GM19452 (cell line): ENCODE results near the gene LIX1.

Experiments
- ATAC-seq: cut with Tn5 transposase; IDR thresholded peaks from one replicate; pipeline ENCODE4 v1.9.1; 2021; ENCODE audit not compliant: unreplicated experiment

Gene LIX1

GRCh38 chr5:97077246-97077645, 65.2 kb downstream of the LIX1 start:
- no peak for ATAC-seq

GRCh38 chr5:97076098-97076497, 66.3 kb downstream of the LIX1 start:
- no peak for ATAC-seq

DNA sequence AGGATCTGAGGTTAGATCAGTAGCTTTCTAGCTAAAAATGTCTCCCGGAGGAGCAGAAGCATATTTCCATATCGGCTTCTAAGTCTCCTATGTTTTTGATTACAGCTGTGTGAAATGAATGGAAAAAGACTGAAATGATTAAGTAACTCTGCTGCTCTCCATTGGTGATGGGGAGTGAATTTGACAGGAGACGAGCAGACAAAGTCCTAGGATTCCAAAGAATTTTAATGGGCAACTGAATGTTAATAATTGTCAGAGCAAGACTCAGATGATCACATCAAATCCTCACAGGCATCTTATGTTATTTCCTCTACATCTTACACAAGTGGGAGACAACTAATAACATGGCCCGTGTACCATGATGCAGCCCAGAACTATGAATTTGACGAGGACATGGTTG, 66.8 kb downstream of the LIX1 start:
- no peak for ATAC-seq

GRCh38 chr5:97074859-97075489, 67.4 kb downstream of the LIX1 start:
- ATAC-seq, result no peak

GRCh38 chr5:97073420-97073819, 69.0 kb downstream of the LIX1 start:
- ATAC-seq, result no peak

DNA sequence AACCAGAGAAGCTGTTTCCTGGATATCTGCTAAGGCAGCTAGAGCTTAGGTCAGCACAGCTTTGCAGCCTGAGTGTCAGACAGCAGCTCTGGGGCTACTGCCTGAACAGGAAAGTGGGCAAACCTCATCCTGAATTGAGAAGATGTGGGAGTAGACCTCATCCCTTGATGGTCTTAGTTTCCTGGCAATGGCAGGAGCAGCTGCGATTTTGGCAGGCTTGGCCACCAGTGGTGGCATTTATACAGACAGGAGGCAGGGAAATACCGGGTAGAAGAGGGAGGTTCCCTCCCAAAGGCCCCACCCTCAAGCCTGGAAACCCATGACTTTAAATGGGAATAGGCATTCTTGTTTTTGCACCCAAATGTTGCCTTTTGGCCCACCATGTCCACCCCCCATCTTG, 69.7 kb downstream of the LIX1 start:
- ATAC-seq, result no peak

DNA sequence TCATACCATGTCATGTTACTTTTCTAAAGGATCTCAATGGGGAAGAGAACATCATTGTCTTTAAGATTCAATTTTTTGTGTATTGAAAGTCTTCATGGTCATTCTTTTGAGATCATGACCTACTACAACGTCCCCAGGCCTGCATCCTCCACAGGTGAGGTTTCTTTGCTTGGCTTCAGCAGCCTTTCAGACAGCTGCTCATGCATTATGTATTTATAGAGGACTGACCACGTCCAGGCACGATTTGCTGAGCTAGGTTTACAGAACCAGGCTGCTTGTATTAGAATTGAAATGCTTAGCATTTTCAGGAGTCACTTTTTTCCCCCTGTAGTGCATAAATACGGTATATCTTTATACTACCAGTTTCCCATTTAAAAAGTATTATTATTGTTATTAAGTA, 70.4 kb downstream of the LIX1 start:
- no peak for ATAC-seq

DNA sequence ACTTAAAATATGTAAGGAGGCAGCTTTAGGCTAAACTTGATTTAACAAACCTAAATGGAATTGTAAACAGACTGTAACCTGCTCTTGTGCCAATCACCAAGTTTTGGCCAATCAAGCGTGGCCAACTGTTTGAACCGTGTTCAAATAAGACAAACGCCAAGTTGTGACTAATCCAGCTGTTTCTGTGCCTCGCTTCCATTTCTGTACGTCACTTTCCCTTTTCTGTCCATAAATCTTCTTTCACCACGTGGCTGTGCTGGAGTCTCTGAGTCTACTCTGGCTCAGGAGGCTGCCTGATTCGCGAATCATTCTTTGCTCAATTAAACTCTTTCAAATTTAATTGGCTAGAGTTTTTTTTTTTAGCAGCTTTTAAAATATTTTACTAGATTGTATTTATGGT, 71.3 kb downstream of the LIX1 start:
- ATAC-seq, result no peak

GRCh38 chr5:97070234-97070633, 72.2 kb downstream of the LIX1 start:
- no peak for ATAC-seq

DNA sequence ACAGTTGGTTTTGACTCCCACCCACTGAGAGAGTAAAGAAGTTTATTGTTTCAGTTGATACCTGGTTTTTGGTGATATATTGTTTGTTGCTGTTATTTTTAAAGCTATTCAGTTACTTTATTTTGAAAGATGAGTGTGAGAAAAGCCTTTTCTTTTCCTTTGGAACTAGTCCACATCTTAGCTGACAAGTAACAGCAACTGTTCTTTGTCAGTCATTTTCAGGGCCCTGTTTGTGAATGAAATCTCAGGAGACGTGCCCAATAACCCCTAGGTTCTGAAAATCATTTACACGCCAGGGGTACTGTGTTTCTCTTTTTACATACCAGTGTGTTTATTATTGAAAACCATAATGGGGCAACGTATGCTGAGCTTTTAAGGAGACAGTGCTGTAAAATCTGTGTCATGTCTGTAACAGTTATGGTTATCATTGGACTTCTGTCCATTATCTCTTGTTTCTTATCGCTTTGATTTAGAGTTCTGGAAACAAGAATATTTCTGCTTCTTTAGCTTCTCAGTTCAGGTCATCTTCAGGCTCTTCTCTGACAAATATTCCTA, 75.0 kb downstream of the LIX1 start:
- no peak for ATAC-seq

GRCh38 chr5:97065475-97065874, 76.9 kb downstream of the LIX1 start:
- ATAC-seq, result no peak

GRCh38 chr5:97063251-97063650, 79.2 kb downstream of the LIX1 start:
- ATAC-seq, result no peak

- ATAC-seq, result no peak
These were observed 80.4 kb downstream of the LIX1 start for GRCh38 chr5:97062046-97062445.

- no peak for ATAC-seq
These were observed 86.1 kb downstream of the LIX1 start for GRCh38 chr5:97056263-97056662.

DNA sequence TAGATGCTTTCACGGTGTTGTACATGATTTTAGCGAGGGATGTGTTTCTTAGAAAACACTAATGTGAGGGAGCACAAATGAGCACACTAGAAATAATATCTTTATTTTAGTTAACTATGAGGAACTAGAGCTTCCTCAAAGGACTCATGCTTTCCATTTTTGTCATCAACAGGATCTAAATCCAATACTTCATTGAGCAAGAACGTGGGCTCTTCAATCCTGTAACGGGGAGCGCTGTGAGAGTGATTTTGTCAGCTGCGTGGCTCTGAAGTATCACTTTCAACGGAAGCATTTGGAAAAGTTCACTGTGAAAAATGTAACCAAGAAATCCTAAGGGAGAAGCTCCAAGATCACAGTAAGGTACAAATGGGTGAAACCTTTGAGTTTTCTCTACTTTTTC, 93.2 kb downstream of the LIX1 start:
- no peak for ATAC-seq

DNA sequence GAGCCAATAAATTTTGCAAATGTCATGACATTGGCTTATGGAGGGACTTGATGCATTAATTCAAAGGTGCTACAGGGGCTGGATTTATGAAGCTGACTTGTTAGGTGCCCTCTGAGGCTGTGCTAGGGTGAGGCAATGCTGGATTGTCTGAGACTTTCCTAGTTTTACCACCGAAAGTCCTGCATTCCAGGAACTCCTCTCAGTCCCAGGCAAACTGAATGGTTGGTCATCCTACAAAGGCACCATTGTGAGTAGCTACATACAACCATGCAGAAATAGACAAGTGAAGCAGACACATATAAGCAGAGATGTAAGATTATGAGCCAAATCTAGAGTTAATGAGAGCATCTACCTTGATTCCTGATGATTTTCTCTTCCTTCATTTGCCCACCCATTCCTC, 95.3 kb downstream of the LIX1 start:
- no peak for ATAC-seq

GRCh38 chr5:97046270-97046982, 96.0 kb downstream of the LIX1 start:
- no peak for ATAC-seq

DNA sequence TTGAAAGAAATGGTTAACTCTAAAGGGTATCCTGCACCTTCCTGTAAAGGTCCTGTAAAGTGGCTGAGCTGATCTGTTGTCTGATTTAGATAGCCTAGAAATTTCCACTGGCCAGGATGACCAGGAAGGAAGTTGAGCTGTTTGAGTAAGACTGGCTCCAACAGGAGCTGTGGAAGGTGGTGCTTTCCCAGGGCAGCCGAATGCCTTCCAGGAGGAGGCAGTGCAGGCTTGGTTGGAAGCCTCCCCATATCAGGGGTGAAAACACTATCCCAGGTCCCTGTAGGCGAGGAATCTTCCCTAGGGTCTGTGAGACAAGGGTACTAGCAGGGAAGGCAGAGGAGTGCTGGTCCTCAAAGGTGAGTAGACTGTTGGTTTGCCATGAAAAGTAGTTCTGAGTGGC, 98.4 kb downstream of the LIX1 start:
- no peak for ATAC-seq

GRCh38 chr5:97043511-97043910, 98.9 kb downstream of the LIX1 start:
- no peak for ATAC-seq

DNA sequence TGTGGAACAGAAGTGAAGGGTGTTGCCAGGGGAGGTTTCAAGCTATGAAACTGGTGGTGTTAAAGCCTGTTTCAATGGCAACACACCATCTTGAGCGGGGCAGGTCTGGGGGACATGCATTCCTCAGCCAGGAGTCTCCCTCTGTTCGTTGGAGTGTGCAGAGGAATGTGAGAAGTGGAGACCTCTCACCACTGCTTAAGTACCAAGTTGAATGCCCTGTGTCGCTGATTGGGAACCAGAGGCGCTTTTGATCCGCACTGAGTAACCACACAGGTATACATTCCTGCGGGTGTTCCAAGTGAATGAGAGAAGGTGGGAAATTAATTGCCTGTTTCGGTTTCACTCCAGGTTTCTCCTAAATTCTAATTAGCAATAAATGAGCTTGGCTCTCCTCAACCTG, 99.4 kb downstream of the LIX1 start:
- ATAC-seq, result no peak
